SJSA1 (cell line): Measurements from ENCODE around the gene LRMDA. TPM values are rescaled to one million over a fixed set of nuclear protein-coding genes. Genes with fewer than 3 reads are reported as not detected.

Source experiments
- DNase-seq, 2 experiments: peaks; one replicate each; pipeline ENCODE4 v3.0.0-alpha.2; 2015 to 2020; ENCODE audit warnings: low spot score in 2 of 2, low read depth in 1 of 2
- H3K27ac ChIP-seq: fragments of 250-450 bp; sonication (Bioruptor Pico); 2 replicates; pipeline ENCODE4 v1.5.1; 2020; ENCODE audit warnings: mild to moderate bottlenecking, moderate library complexity
- H3K27me3 ChIP-seq: fragments of 250-450 bp; sonication (Bioruptor Pico); replicated peaks from 2 replicates; pipeline ENCODE4 v1.5.1; 2020; ENCODE audit warnings: mild to moderate bottlenecking, moderate library complexity
- H3K36me3 ChIP-seq: fragments of 250-450 bp; sonication (Bioruptor Pico); 2 replicates; pipeline ENCODE4 v1.5.1; 2020; ENCODE audit warnings: mild to moderate bottlenecking
- H3K4me1 ChIP-seq: fragments of 250-450 bp; sonication (Bioruptor Pico); replicated peaks from 2 replicates; pipeline ENCODE4 v1.6.1; 2021; ENCODE audit warnings: mild to moderate bottlenecking
- H3K4me3 ChIP-seq: fragments of 250-450 bp; sonication (Bioruptor Pico); 2 replicates; pipeline ENCODE4 v1.5.1; 2020; ENCODE audit warnings: mild to moderate bottlenecking
- H3K9me3 ChIP-seq: fragments of 250-450 bp; sonication (Bioruptor Pico); replicated peaks from 2 replicates; pipeline ENCODE4 v1.5.1; 2020; ENCODE audit warnings: mild to moderate bottlenecking
- total RNA-seq: library from RNA; depleted of rRNA; stranded (reverse); fragments of >200 nt; shearing (Covaris generic); gene quantifications from 2 replicates; pipeline ENCODE4 v1.2.3, GENCODE V29; 2014

LRMDA gene
- total RNA-seq, 1 experiment from 2014 or later, result not detected

GRCh38 chr10:75773231-75773780 lies 341.9 kb downstream of the LRMDA start:
- no peak for DNase-seq
- Histone ChIP-seq H3K4me1 (no peaks in the 10 kb centered on the region), H3K36me3 (no peaks in the 10 kb centered on the region), H3K4me3 (no peak overlapping the region), H3K27me3 (no peaks in the 10 kb centered on the region), H3K9me3 (no peaks in the 10 kb centered on the region), H3K27ac (no peak overlapping the region)

- H3K27ac ChIP-seq, result no peak overlapping the region
- no peaks in the 10 kb centered on the region for H3K36me3 ChIP-seq
- H3K4me1 ChIP-seq, result no peaks in the 10 kb centered on the region
- H3K27me3 ChIP-seq, result no peaks in the 10 kb centered on the region
- H3K4me3 ChIP-seq, result no peak overlapping the region
- DNase-seq, result no peak
- H3K9me3 ChIP-seq, result no peaks in the 10 kb centered on the region
Measured at GRCh38 chr10:75773813-75774782, 342.7 kb downstream of the LRMDA start.

GRCh38 chr10:75774783-75775490 lies 343.5 kb downstream of the LRMDA start:
- Histone ChIP-seq H3K27me3 (no peaks in the 10 kb centered on the region), H3K36me3 (no peaks in the 10 kb centered on the region), H3K4me3 (no peak overlapping the region), H3K9me3 (no peaks in the 10 kb centered on the region), H3K27ac (no peak overlapping the region), H3K4me1 (no peaks in the 10 kb centered on the region)
- no peak for DNase-seq

- no peak overlapping the region for H3K4me3 ChIP-seq
- H3K27me3 ChIP-seq, result no peaks in the 10 kb centered on the region
- H3K9me3 ChIP-seq, result no peaks in the 10 kb centered on the region
- no peaks in the 10 kb centered on the region for H3K36me3 ChIP-seq
- no peak for DNase-seq
- H3K27ac ChIP-seq, result no peak overlapping the region
- H3K4me1 ChIP-seq, result no peaks in the 10 kb centered on the region
Measured at GRCh38 chr10:75776738-75777504, 345.5 kb downstream of the LRMDA start.

GRCh38 chr10:75778665-75779064 lies 347.2 kb downstream of the LRMDA start:
- H3K36me3 ChIP-seq, result no peaks in the 10 kb centered on the region
- DNase-seq, result no peak
- H3K4me1 ChIP-seq, result no peaks in the 10 kb centered on the region
- H3K27me3 ChIP-seq, result no peaks in the 10 kb centered on the region
- no peaks in the 10 kb centered on the region for H3K9me3 ChIP-seq
- no peak overlapping the region for H3K27ac ChIP-seq
- H3K4me3 ChIP-seq, result no peak overlapping the region

- no peaks in the 10 kb centered on the region for H3K4me1 ChIP-seq
- H3K36me3 ChIP-seq, result no peaks in the 10 kb centered on the region
- no peak overlapping the region for H3K4me3 ChIP-seq
- H3K27ac ChIP-seq, result no peak overlapping the region
- no peak for DNase-seq
- H3K9me3 ChIP-seq, result no peaks in the 10 kb centered on the region
- H3K27me3 ChIP-seq, result no peaks in the 10 kb centered on the region
Measured at GRCh38 chr10:75779276-75779675, 347.9 kb downstream of the LRMDA start.

- no peaks in the 10 kb centered on the region for H3K36me3 ChIP-seq
Measured at GRCh38 chr10:75782463-75783248, 351.2 kb downstream of the LRMDA start.

GRCh38 chr10:75788394-75789205 lies 357.2 kb downstream of the LRMDA start:
- no peaks in the 10 kb centered on the region for H3K36me3 ChIP-seq
- no peaks in the 10 kb centered on the region for H3K27me3 ChIP-seq
- no peaks in the 10 kb centered on the region for H3K9me3 ChIP-seq
- no peak for DNase-seq
- no peaks in the 10 kb centered on the region for H3K4me1 ChIP-seq
- H3K4me3 ChIP-seq, result no peak overlapping the region
- no peak overlapping the region for H3K27ac ChIP-seq

More at GRCh38 chr10:75782463-75783248, 351.2 kb downstream of the LRMDA start:
- H3K4me3 ChIP-seq, result no peak overlapping the region
- H3K27ac ChIP-seq, result no peak overlapping the region
- no peaks in the 10 kb centered on the region for H3K9me3 ChIP-seq
- DNase-seq, result no peak
- no peaks in the 10 kb centered on the region for H3K27me3 ChIP-seq
- H3K4me1 ChIP-seq, result no peaks in the 10 kb centered on the region

- DNase-seq, result no peak
- Histone ChIP-seq H3K27me3 (no peaks in the 10 kb centered on the region), H3K4me3 (no peak overlapping the region), H3K36me3 (no peaks in the 10 kb centered on the region), H3K4me1 (no peaks in the 10 kb centered on the region), H3K9me3 (no peaks in the 10 kb centered on the region), H3K27ac (no peak overlapping the region)
Measured at GRCh38 chr10:75793848-75794247, 362.4 kb downstream of the LRMDA start.

- Histone ChIP-seq H3K36me3 (no peaks in the 10 kb centered on the region), H3K27me3 (no peaks in the 10 kb centered on the region), H3K27ac (no peak overlapping the region), H3K4me3 (no peak overlapping the region), H3K9me3 (no peaks in the 10 kb centered on the region), H3K4me1 (no peaks in the 10 kb centered on the region)
- DNase-seq, result no peak
Measured at GRCh38 chr10:75801121-75801520, 369.7 kb downstream of the LRMDA start.

GRCh38 chr10:75801661-75802060 lies 370.2 kb downstream of the LRMDA start:
- Histone ChIP-seq H3K36me3 (no peaks in the 10 kb centered on the region), H3K9me3 (no peaks in the 10 kb centered on the region), H3K27ac (no peak overlapping the region), H3K4me3 (no peak overlapping the region), H3K4me1 (no peaks in the 10 kb centered on the region), H3K27me3 (no peaks in the 10 kb centered on the region)
- DNase-seq, result no peak

- no peak overlapping the region for H3K4me3 ChIP-seq
- no peaks in the 10 kb centered on the region for H3K36me3 ChIP-seq
- no peak for DNase-seq
- no peaks in the 10 kb centered on the region for H3K4me1 ChIP-seq
- no peaks in the 10 kb centered on the region for H3K9me3 ChIP-seq
- H3K27me3 ChIP-seq, result no peaks in the 10 kb centered on the region
- H3K27ac ChIP-seq, result no peak overlapping the region
Measured at GRCh38 chr10:75803121-75803520, 371.7 kb downstream of the LRMDA start.
